ENCODE measurements around the gene DPYD.

The DPYD gene

GRCh38 chr1:97186381-97186780, 734.5 kb downstream of the DPYD start:
- DNase-seq: no peak

- no peak for DNase-seq
These were observed 746.7 kb downstream of the DPYD start for GRCh38 chr1:97174039-97174704.

- no peak for DNase-seq
These were observed 750.5 kb downstream of the DPYD start for GRCh38 chr1:97170300-97170699.

- no peak for DNase-seq
These were observed 752.8 kb downstream of the DPYD start for GRCh38 chr1:97168056-97168455.

GRCh38 chr1:97167246-97167645, 753.6 kb downstream of the DPYD start:
- DNase-seq: no peak

- no peak for DNase-seq
These were observed 754.2 kb downstream of the DPYD start for GRCh38 chr1:97166626-97167025.

GRCh38 chr1:97164276-97164639, 756.6 kb downstream of the DPYD start:
- no peak for DNase-seq

- no peak for DNase-seq
These were observed 757.1 kb downstream of the DPYD start for GRCh38 chr1:97163591-97164275.

DNA sequence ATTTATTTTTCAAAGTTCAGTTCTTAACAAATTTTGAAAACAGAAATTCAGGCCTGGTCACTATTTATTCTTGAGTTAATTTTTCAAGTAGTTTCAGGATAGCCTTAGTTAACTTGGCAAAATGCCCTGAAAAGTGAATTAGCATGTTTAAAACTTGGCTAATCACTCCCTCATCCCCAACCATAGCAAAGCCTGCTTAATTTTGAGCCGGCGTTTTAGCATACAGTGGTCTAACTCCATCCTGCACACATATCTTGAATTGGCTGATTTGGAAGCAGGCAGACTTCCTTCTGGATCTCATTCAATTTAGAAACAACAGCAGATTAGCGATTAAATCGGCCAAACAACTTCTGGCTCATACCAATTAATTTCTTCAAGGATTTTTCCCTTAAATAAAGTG, 760.0 kb downstream of the DPYD start:
- DNase-seq: no peak

DNA sequence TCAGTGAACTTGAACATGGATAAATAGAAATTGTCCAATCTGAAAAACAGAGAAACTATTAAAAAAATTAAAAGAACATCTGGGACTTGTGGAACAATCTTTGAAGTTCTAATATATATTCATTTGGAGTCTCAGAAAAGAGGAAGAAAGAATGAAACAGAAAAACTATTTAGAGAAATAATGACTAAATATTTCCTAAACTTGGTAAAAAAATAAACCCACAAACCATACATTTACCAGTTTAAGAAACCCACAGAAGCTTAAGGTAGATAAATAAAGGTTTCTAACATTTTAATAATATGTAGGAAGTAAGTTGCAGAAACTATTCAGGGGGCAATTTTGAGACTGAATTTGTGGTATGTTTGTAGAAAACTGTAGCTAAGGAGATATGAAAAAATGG, 761.5 kb downstream of the DPYD start:
- no peak for DNase-seq

GRCh38 chr1:97158691-97159096, 762.1 kb downstream of the DPYD start:
- DNase-seq: no peak

DNA sequence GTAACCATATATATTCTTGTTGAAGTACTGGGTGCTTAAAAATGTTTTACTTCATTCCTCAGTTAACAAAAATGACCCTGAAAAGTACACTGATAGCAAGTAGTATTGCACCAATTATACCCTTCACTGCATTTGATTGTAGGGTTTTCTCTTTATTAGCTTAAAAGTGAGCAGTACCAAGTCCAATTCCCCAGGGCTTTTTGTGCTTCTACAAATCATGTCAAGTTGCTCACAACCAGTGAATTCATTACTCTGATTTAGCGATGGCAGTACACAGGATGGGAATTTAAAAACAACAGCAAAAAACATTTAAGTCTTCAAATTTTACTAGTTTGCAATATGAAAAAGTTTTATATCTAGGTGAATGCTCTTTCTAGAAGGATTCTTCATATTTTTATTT, 762.8 kb downstream of the DPYD start:
- DNase-seq: no peak

GRCh38 chr1:97151651-97152050, 769.2 kb downstream of the DPYD start:
- no peak for DNase-seq

DNA sequence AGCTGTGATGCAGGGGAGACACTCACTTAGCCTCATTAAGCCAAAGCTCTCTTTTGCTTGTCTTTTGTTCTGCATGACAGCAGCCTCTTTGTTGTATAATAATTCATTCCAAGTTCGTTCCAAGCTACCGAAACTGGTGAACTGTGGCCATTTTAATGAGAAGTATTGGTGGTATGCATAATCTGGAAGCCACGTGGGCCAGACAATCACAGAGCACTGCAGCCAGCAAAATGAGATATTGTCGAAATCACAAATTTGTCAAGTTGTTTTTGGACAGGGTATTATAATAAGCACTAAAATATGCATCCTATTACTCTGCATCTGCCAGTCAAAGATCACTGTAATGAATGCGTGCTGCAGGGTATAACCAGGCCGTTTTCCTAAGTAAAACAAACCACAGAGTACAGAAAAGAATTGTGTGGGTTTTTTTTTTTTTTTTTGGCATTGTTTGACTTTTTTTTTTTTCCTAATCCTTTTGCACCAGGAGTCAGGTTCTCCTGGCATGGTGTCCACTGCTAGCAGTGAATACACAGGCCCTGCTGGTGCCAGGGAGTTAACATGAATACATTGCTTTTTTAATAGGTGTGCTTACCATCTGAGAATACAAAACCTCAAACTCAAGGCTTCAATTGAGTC, 775.4 kb downstream of the DPYD start:
- no peak for DNase-seq

GRCh38 chr1:97144527-97144926, 776.3 kb downstream of the DPYD start:
- no peak for DNase-seq

DNA sequence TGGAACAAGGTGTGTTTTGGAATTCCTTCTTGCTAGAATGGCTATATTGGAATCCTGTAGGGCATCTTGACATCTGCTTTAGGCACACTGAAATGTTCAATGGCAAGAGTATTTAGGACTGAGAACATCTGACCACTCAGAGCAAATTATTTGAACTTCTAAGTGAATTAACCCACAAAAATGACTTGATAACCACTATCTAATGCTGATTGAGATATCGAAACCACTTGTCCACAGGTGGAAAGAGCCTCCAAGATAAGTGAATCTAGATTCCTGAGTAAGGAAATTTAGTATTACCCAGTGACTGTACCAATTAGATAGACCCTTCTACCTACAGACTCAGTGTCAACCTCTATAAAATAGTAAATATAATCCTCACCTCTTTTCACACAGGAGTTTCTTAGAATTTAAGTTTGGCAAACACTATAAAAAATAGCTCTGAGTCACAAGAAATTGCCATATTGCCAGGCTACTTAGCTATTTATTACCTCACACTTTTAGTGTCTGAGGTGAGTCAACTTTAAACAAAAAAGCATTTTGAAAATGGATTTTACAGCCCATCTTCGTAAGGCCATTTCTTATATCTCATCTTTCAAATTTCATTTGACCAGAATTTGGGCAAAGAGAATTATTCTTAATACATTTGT, 777.5 kb downstream of the DPYD start:
- DNase-seq: no peak

DNA sequence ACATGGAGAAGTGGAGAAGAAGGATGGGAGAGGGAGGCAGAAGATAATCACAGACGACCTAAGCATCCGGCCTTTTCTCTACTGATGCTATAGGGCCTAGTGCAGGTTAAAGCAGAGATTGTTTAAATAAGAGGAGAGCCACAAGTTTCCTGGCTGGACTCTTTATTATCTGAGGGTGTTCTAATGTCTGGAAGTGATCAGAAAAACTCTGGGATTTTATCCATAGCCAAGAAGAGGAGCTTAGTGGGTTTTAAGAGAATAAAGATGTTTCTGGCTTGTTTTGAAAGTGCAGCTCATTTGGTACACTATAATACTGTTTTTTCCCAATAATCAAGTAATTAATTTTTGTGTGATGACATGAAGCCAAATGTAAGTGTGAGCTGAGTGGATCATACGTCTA, 780.2 kb downstream of the DPYD start:
- no peak for DNase-seq

DNA sequence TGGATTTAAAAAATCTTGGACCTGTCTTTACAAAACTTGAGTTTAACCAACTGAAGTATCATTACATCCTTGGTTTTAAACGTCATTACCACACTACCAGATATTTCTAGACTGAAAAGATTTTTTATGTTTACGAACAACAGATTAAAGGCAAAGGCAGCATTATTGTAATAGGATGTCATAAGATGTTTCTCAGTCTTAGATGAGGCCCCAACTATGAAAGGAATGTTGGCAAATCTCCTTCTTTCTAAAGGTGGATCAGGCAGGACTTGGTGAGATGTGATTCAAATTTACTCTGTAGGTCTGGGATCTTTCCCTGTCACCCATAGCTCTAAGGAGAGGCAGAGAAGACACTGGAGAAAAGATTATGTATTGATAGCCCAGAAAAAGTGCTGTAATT, 781.3 kb downstream of the DPYD start:
- DNase-seq: no peak

GRCh38 chr1:97138515-97139032, 782.3 kb downstream of the DPYD start:
- DNase-seq: no peak

DNA sequence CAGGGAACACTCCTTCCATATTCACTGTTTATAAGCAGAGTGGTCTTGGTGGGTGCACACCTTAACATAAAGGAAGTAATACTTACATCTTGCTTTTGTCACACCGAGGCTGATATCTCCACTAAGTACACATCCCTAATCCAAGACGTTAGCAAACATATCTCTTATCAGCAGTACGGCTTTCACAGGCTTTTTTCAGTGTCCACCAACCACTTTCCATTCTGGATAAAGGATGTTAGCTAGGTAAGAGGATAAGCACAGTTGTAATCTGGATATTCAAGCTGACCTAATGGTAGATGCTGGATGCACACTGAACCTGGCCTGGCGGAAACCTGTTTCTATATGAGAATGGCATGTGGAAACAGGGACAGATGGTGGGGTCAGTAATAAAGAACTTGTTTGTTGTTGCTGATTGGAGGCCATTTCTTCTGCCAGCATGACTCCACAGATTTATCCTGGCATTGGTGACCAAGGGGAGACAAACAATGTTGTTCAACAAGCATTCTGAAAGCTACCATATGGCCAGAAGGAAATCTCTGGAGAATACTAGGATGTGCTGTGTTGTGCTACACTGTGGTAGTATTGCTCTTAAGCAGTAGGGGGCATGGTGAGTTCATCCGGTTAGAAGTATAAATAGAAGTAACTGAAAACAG, 782.8 kb downstream of the DPYD start:
- DNase-seq: no peak

- no peak for DNase-seq
These were observed 783.8 kb downstream of the DPYD start for GRCh38 chr1:97136996-97137395.

GRCh38 chr1:97135972-97136371, 784.9 kb downstream of the DPYD start:
- DNase-seq: no peak

GRCh38 chr1:97128426-97128825, 792.4 kb downstream of the DPYD start:
- no peak for DNase-seq

Data from activated gamma-delta T cell (primary cell).